GM12878 (cell line): Measurements from ENCODE around the gene ZBTB7B. TPM values are rescaled to one million over a fixed set of nuclear protein-coding genes. Genes with fewer than 3 reads are reported as not detected.

ENCODE experiments used
- BACH1 ChIP-seq: fragments of 450-650 bp; IDR thresholded peaks from 2 replicates; pipeline ENCODE4 v1.6.1; 2017; ENCODE audit warnings: mild to moderate bottlenecking, borderline replicate concordance
- CREB1 ChIP-seq: IDR thresholded peaks from 2 replicates; pipeline ENCODE4 v1.6.1; 2012; ENCODE audit warnings: low read depth, mild to moderate bottlenecking, inconsistent platforms
- E4F1 ChIP-seq: fragments of 450-650 bp; IDR thresholded peaks from 2 replicates; pipeline ENCODE4 v1.6.1; 2018; ENCODE audit warnings: borderline replicate concordance, mild to moderate bottlenecking; ENCODE audit not compliant: partially characterized antibody
- FOS ChIP-seq: IDR thresholded peaks from 3 replicates; pipeline ENCODE4 v1.6.1; 2011; ENCODE audit warnings: borderline replicate concordance; ENCODE audit not compliant: insufficient read length; ENCODE audit errors: extremely low read depth
- MTA2 ChIP-seq: fragments of 450-650 bp; IDR thresholded peaks from 2 replicates; pipeline ENCODE4 v1.6.1; 2016; ENCODE audit warnings: low read depth, mild to moderate bottlenecking, moderate library complexity
- NBN ChIP-seq: fragments of 450-650 bp; IDR thresholded peaks from 2 replicates; pipeline ENCODE4 v1.6.1; 2016
- PML ChIP-seq: IDR thresholded peaks from 2 replicates; pipeline ENCODE4 v1.6.1; 2012; ENCODE audit warnings: low read length, inconsistent platforms
- POLR2A ChIP-seq: IDR thresholded peaks from 2 replicates; pipeline ENCODE4 v1.6.1; 2011; ENCODE audit warnings: low read depth, mild to moderate bottlenecking, low read length
- RFX5 ChIP-seq: IDR thresholded peaks from 2 replicates; pipeline ENCODE4 v1.6.1; 2011; ENCODE audit warnings: low read depth, low read length, improper control_type of control experiment
- SIN3A ChIP-seq: IDR thresholded peaks from 2 replicates; pipeline ENCODE4 v1.6.1; 2012; ENCODE audit warnings: low read depth, low read length, improper control_type of control experiment
- SMAD1 ChIP-seq: fragments of 450-650 bp; IDR thresholded peaks from 2 replicates; pipeline ENCODE4 v1.6.1; 2018; ENCODE audit warnings: mild to moderate bottlenecking, low read depth; ENCODE audit not compliant: partially characterized antibody
- SP1 ChIP-seq: IDR thresholded peaks from one replicate; pipeline ENCODE4 v1.6.1; 2011; ENCODE audit warnings: low read depth, low read length
- STAT1 ChIP-seq: fragments of 450-650 bp; conservative IDR thresholded peaks from 2 replicates; pipeline ENCODE4 v1.6.1; 2014; ENCODE audit warnings: antibody characterized with exemption, mild to moderate bottlenecking
- STAT3 ChIP-seq: IDR thresholded peaks from 2 replicates; pipeline ENCODE4 v1.6.1; 2011; ENCODE audit warnings: low read depth, low read length, improper control_type of control experiment
- ZNF24 ChIP-seq: fragments of 450-650 bp; IDR thresholded peaks from 2 replicates; pipeline ENCODE4 v1.6.1; 2017; ENCODE audit warnings: antibody characterized with exemption, mild to moderate bottlenecking
- ZZZ3 ChIP-seq: IDR thresholded peaks from 2 replicates; pipeline ENCODE4 v1.6.1; 2011; ENCODE audit warnings: low read depth; ENCODE audit not compliant: control insufficient read depth, insufficient read length
- polyA plus RNA-seq, 11 experiments: library from polyadenylated mRNA; depleted of rRNA in 4 of 11; unstranded in 6 of 11; stranded (reverse) in 5 of 11; fragments of >200 nt; fragmentation: Nextera tagmentation in 4 of 11; fragmentation: Illumina TruSeq in 1 of 11; extraction: Ambion mirVana in 4 of 11; extraction: Trizol in 1 of 11; gene quantifications; 1 replicate in 1 of 11; 2 replicates in 10 of 11; pipeline versions ENCODE4 v1.2.1 to v1.2.3, GENCODE V29; 2011 to 2016; ENCODE audit warnings: inconsistent platforms in 2 of 11, missing spikeins in 2 of 11, low read depth in 1 of 11
- total RNA-seq, 4 experiments: library from RNA; depleted of rRNA in 3 of 4; stranded (reverse); fragments of >200 nt in 3 of 4; fragmentation: Illumina TruSeq in 1 of 4; extraction: Trizol in 1 of 4; gene quantifications; 2 replicates each; pipeline versions ENCODE4 v1.2.1 to v1.2.3, GENCODE V29; 2013 to 2021
- TF ChIP-seq, protein P1 (sequence below): fragments of 450-650 bp; IDR thresholded peaks from 2 replicates; pipeline ENCODE4 v1.6.1; 2016; ENCODE audit warnings: mild to moderate bottlenecking, moderate library complexity, borderline replicate concordance
- TF ChIP-seq, protein P2 (sequence below): IDR thresholded peaks from 2 replicates; pipeline ENCODE4 v1.6.1; 2012; ENCODE audit warnings: improper control_type of control experiment, low read depth, low read length; ENCODE audit not compliant: insufficient replicate concordance

ZBTB7B gene
- total and polyA plus RNA-seq, 10 of the 15 experiments (the other 5 are each of a cell fraction or from before 2014, with no cell fraction given) = 0.11 to 44.9 (median 11.3) TPM

GRCh38 chr1:155017041-155017945 lies 14.7 kb downstream of the ZBTB7B start (continued):
- TF ChIP-seq, protein P1, sequence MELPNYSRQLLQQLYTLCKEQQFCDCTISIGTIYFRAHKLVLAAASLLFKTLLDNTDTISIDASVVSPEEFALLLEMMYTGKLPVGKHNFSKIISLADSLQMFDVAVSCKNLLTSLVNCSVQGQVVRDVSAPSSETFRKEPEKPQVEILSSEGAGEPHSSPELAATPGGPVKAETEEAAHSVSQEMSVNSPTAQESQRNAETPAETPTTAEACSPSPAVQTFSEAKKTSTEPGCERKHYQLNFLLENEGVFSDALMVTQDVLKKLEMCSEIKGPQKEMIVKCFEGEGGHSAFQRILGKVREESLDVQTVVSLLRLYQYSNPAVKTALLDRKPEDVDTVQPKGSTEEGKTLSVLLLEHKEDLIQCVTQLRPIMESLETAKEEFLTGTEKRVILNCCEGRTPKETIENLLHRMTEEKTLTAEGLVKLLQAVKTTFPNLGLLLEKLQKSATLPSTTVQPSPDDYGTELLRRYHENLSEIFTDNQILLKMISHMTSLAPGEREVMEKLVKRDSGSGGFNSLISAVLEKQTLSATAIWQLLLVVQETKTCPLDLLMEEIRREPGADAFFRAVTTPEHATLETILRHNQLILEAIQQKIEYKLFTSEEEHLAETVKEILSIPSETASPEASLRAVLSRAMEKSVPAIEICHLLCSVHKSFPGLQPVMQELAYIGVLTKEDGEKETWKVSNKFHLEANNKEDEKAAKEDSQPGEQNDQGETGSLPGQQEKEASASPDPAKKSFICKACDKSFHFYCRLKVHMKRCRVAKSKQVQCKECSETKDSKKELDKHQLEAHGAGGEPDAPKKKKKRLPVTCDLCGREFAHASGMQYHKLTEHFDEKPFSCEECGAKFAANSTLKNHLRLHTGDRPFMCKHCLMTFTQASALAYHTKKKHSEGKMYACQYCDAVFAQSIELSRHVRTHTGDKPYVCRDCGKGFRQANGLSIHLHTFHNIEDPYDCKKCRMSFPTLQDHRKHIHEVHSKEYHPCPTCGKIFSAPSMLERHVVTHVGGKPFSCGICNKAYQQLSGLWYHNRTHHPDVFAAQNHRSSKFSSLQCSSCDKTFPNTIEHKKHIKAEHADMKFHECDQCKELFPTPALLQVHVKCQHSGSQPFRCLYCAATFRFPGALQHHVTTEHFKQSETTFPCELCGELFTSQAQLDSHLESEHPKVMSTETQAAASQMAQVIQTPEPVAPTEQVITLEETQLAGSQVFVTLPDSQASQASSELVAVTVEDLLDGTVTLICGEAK = no peak
- no peak for TF ChIP-seq E4F1
- TF ChIP-seq SP1 = no peak
- no peak for TF ChIP-seq PML
- peak; percentile 65; the same call in 1 of the 2 replicates for TF ChIP-seq SIN3A
- no peak for TF ChIP-seq ZZZ3
- peak; percentile 86 for TF ChIP-seq NBN
- no peak for TF ChIP-seq FOS
- TF ChIP-seq, protein P2, sequence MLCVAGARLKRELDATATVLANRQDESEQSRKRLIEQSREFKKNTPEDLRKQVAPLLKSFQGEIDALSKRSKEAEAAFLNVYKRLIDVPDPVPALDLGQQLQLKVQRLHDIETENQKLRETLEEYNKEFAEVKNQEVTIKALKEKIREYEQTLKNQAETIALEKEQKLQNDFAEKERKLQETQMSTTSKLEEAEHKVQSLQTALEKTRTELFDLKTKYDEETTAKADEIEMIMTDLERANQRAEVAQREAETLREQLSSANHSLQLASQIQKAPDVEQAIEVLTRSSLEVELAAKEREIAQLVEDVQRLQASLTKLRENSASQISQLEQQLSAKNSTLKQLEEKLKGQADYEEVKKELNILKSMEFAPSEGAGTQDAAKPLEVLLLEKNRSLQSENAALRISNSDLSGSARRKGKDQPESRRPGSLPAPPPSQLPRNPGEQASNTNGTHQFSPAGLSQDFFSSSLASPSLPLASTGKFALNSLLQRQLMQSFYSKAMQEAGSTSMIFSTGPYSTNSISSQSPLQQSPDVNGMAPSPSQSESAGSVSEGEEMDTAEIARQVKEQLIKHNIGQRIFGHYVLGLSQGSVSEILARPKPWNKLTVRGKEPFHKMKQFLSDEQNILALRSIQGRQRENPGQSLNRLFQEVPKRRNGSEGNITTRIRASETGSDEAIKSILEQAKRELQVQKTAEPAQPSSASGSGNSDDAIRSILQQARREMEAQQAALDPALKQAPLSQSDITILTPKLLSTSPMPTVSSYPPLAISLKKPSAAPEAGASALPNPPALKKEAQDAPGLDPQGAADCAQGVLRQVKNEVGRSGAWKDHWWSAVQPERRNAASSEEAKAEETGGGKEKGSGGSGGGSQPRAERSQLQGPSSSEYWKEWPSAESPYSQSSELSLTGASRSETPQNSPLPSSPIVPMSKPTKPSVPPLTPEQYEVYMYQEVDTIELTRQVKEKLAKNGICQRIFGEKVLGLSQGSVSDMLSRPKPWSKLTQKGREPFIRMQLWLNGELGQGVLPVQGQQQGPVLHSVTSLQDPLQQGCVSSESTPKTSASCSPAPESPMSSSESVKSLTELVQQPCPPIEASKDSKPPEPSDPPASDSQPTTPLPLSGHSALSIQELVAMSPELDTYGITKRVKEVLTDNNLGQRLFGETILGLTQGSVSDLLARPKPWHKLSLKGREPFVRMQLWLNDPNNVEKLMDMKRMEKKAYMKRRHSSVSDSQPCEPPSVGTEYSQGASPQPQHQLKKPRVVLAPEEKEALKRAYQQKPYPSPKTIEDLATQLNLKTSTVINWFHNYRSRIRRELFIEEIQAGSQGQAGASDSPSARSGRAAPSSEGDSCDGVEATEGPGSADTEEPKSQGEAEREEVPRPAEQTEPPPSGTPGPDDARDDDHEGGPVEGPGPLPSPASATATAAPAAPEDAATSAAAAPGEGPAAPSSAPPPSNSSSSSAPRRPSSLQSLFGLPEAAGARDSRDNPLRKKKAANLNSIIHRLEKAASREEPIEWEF = no peak
- TF ChIP-seq ZNF24 = peak; percentile 37; the same call in 1 of the 2 replicates
- peak; percentile 69 for TF ChIP-seq POLR2A
- TF ChIP-seq STAT1 = peak; percentile 85; the same call in 1 of the 2 replicates
- TF ChIP-seq SMAD1 = no peak
- TF ChIP-seq RFX5 = no peak
- TF ChIP-seq CREB1 = no peak
- peak; percentile 78 for TF ChIP-seq BACH1
- peak; percentile 34; the same call in 1 of the 2 replicates for TF ChIP-seq MTA2
- TF ChIP-seq STAT3 = no peak
